ENCODE measurements around the gene SCN5A.

Gene SCN5A

GRCh38 chr3:38587548-38588131 is 61.8 kb downstream of the SCN5A start:
- no peak overlapping the region for H3K4me3 ChIP-seq (ENCODE audit: low read depth, low read length)
- DNase-seq (ENCODE audit: low read depth) = no peak
- TF ChIP-seq CTCF (IDR thresholded peaks at IDR 0.05; ENCODE audit: low read depth, low read length, missing control alignments) = no peak

GRCh38 chr3:38586546-38587520 is 62.7 kb downstream of the SCN5A start:
- H3K4me3 ChIP-seq (ENCODE audit: low read depth, low read length) = no peak overlapping the region
- no peak for TF ChIP-seq CTCF (IDR thresholded peaks at IDR 0.05; ENCODE audit: low read depth, low read length, missing control alignments)
- no peak for DNase-seq (ENCODE audit: low read depth)

GRCh38 chr3:38585791-38586420 is 63.6 kb downstream of the SCN5A start:
- DNase-seq (ENCODE audit: low read depth) = no peak
- H3K4me3 ChIP-seq (ENCODE audit: low read depth, low read length) = no peak overlapping the region
- no peak for TF ChIP-seq CTCF (IDR thresholded peaks at IDR 0.05; ENCODE audit: low read depth, low read length, missing control alignments)

- H3K4me3 ChIP-seq (ENCODE audit: low read depth, low read length) = no peak overlapping the region
- no peak for TF ChIP-seq CTCF (IDR thresholded peaks at IDR 0.05; ENCODE audit: low read depth, low read length, missing control alignments)
- DNase-seq (ENCODE audit: low read depth) = no peak
Measured at GRCh38 chr3:38583688-38584087, 65.8 kb downstream of the SCN5A start.

- DNase-seq (ENCODE audit: low read depth) = no peak
- H3K4me3 ChIP-seq (ENCODE audit: low read depth, low read length) = no peak overlapping the region
- no peak for TF ChIP-seq CTCF (IDR thresholded peaks at IDR 0.05; ENCODE audit: low read depth, low read length, missing control alignments)
Measured at GRCh38 chr3:38582941-38583645, 66.4 kb downstream of the SCN5A start.

- H3K4me3 ChIP-seq (ENCODE audit: low read depth, low read length) = no peak overlapping the region
- TF ChIP-seq CTCF (IDR thresholded peaks at IDR 0.05; ENCODE audit: low read depth, low read length, missing control alignments) = no peak
- no peak for DNase-seq (ENCODE audit: low read depth)
Measured at GRCh38 chr3:38582316-38582715, 67.2 kb downstream of the SCN5A start.
